ENCODE measurements around the gene CENPP. TPM values are rescaled to one million over a fixed set of nuclear protein-coding genes. Genes with fewer than 3 reads are reported as not detected.

Gene CENPP
- total and polyA plus RNA-seq, 2 donors from 2014 or later: 1.2 to 4.2 TPM

GRCh38 chr9:92558612-92559374 lies 233.0 kb downstream of the CENPP start:
- DNase-seq (no peak), FAIRE-seq (no peak)
- H3K4me1 ChIP-seq (ENCODE audit: control insufficient read depth in 2 of 3, insufficient read depth in 2 of 3, low read depth in 1 of 3, low read length in 3 of 3): no peaks in the 10 kb centered on the region
- intact Hi-C loops (cut with DNase I): no loop called here
- H3K27me3 ChIP-seq (ENCODE audit: control insufficient read depth, insufficient read depth, low read length): no peaks in the 10 kb centered on the region
- no peaks in the 10 kb centered on the region for H3K36me3 ChIP-seq (ENCODE audit: control insufficient read depth in 2 of 3, insufficient read depth in 3 of 3, low read length in 3 of 3)
- no peak for TF ChIP-seq CTCF (IDR thresholded peaks at IDR 0.05; ENCODE audit: borderline replicate concordance, extremely low read depth, insufficient read depth)
- no peak overlapping the region for H3K9ac ChIP-seq (ENCODE audit: low read length in 3 of 3)
- H3K4me3 ChIP-seq (ENCODE audit: low read length in 3 of 3): no peak overlapping the region
- H3K9me3 ChIP-seq (ENCODE audit: control insufficient read depth in 2 of 3, insufficient read depth in 1 of 3, low read length in 3 of 3): no peaks in the 10 kb centered on the region
- H3K27ac ChIP-seq (ENCODE audit: low read depth in 2 of 2, low read length in 2 of 2): no peak overlapping the region

- intact Hi-C loops (cut with DNase I): no loop called here
- H3K27me3 ChIP-seq (ENCODE audit: control insufficient read depth, insufficient read depth, low read length): no peaks in the 10 kb centered on the region
- no peaks in the 10 kb centered on the region for H3K4me1 ChIP-seq (ENCODE audit: control insufficient read depth in 2 of 3, insufficient read depth in 2 of 3, low read depth in 1 of 3, low read length in 3 of 3)
- no peak overlapping the region for H3K27ac ChIP-seq (ENCODE audit: low read depth in 2 of 2, low read length in 2 of 2)
- no peak overlapping the region for H3K4me3 ChIP-seq (ENCODE audit: low read length in 3 of 3)
- H3K9me3 ChIP-seq (ENCODE audit: control insufficient read depth in 2 of 3, insufficient read depth in 1 of 3, low read length in 3 of 3): no peaks in the 10 kb centered on the region
- no peak for TF ChIP-seq CTCF (IDR thresholded peaks at IDR 0.05; ENCODE audit: borderline replicate concordance, extremely low read depth, insufficient read depth)
- DNase-seq: peak in 1 of 5 donors; percentile 27
- FAIRE-seq: no peak
- no peaks in the 10 kb centered on the region for H3K36me3 ChIP-seq (ENCODE audit: control insufficient read depth in 2 of 3, insufficient read depth in 3 of 3, low read length in 3 of 3)
- no peak overlapping the region for H3K9ac ChIP-seq (ENCODE audit: low read length in 3 of 3)
Measured at GRCh38 chr9:92561374-92562330, 235.9 kb downstream of the CENPP start.

GRCh38 chr9:92562461-92562967 lies 236.8 kb downstream of the CENPP start:
- no peak overlapping the region for H3K4me3 ChIP-seq (ENCODE audit: low read length in 3 of 3)
- no peaks in the 10 kb centered on the region for H3K9me3 ChIP-seq (ENCODE audit: control insufficient read depth in 2 of 3, insufficient read depth in 1 of 3, low read length in 3 of 3)
- no peaks in the 10 kb centered on the region for H3K27me3 ChIP-seq (ENCODE audit: control insufficient read depth, insufficient read depth, low read length)
- FAIRE-seq (no peak), DNase-seq (peak in 1 of 5 donors; percentile 33)
- no peak overlapping the region for H3K9ac ChIP-seq (ENCODE audit: low read length in 3 of 3)
- no peak overlapping the region for H3K27ac ChIP-seq (ENCODE audit: low read depth in 2 of 2, low read length in 2 of 2)
- intact Hi-C loops (cut with DNase I): no loop called here
- no peak for TF ChIP-seq CTCF (IDR thresholded peaks at IDR 0.05; ENCODE audit: borderline replicate concordance, extremely low read depth, insufficient read depth)
- no peaks in the 10 kb centered on the region for H3K36me3 ChIP-seq (ENCODE audit: control insufficient read depth in 2 of 3, insufficient read depth in 3 of 3, low read length in 3 of 3)
- no peaks in the 10 kb centered on the region for H3K4me1 ChIP-seq (ENCODE audit: control insufficient read depth in 2 of 3, insufficient read depth in 2 of 3, low read depth in 1 of 3, low read length in 3 of 3)

Data from kidney (tissue), 14 donors.